Liver (tissue), 9 donors: ENCODE results near the gene MED8. TPM values are rescaled to one million over a fixed set of nuclear protein-coding genes. Genes with fewer than 3 reads are reported as not detected.

Experiments used
- DNase-seq: peaks from one replicate; pipeline ENCODE4 v3.0.0-alpha.2; 2017; ENCODE audit warnings: low spot score
- H3K27ac ChIP-seq, 2 donors: one replicate each; pipeline ENCODE4 v1.7.0; 2013; ENCODE audit warnings: inconsistent platforms in 2 of 2, low read length in 2 of 2, control low read depth in 1 of 2, low read depth in 1 of 2, mild to moderate bottlenecking in 1 of 2
- H3K27me3 ChIP-seq, 4 donors: one replicate each; pipeline versions ENCODE4 v1.6.1 to v1.7.0; 2013; ENCODE audit warnings: low read length in 3 of 4, inconsistent platforms in 1 of 4, mild to moderate bottlenecking in 1 of 4, moderate library complexity in 1 of 4; ENCODE audit not compliant: control insufficient read depth in 4 of 4, insufficient read depth in 4 of 4
- H3K36me3 ChIP-seq, 4 donors: one replicate each; pipeline versions ENCODE4 v1.6.1 to v1.7.0; 2013; ENCODE audit warnings: low read length in 3 of 4, mild to moderate bottlenecking in 3 of 4, low read depth in 1 of 4, moderate library complexity in 1 of 4; ENCODE audit not compliant: control insufficient read depth in 4 of 4, insufficient read depth in 3 of 4
- H3K4me1 ChIP-seq, 4 donors: one replicate each; pipeline versions ENCODE4 v1.6.1 to v1.7.0; 2013; ENCODE audit warnings: low read length in 3 of 4, mild to moderate bottlenecking in 3 of 4, moderate library complexity in 1 of 4; ENCODE audit not compliant: control insufficient read depth in 4 of 4, insufficient read depth in 4 of 4
- H3K4me3 ChIP-seq, 3 donors: one replicate each; pipeline versions ENCODE4 v1.6.1 to v1.7.0; 2013; ENCODE audit warnings: low read length in 3 of 3, control low read depth in 1 of 3, low read depth in 1 of 3, mild to moderate bottlenecking in 1 of 3
- H3K9ac ChIP-seq, 2 donors: one replicate each; pipeline ENCODE4 v1.7.0; 2013; ENCODE audit warnings: low read length in 2 of 2, mild to moderate bottlenecking in 2 of 2, moderate library complexity in 2 of 2, control low read depth in 1 of 2, low read depth in 1 of 2
- H3K9me3 ChIP-seq, 4 donors: one replicate each; pipeline versions ENCODE4 v1.6.1 to v1.7.0; 2013; ENCODE audit warnings: low read length in 3 of 4; ENCODE audit not compliant: control insufficient read depth in 4 of 4
- ATF3 ChIP-seq: IDR thresholded peaks from 2 replicates; pipeline ENCODE4 v1.6.1; 2016; ENCODE audit warnings: antibody characterized with exemption
- EGR1 ChIP-seq, 2 donors: IDR thresholded peaks; 2 replicates each; pipeline ENCODE4 v1.6.1; 2016 to 2018; ENCODE audit warnings: antibody characterized with exemption in 2 of 2, low read depth in 2 of 2
- FOXA1 ChIP-seq: IDR thresholded peaks from 2 replicates; pipeline ENCODE4 v1.6.1; 2016; ENCODE audit warnings: antibody characterized with exemption
- FOXA2 ChIP-seq: IDR thresholded peaks from 2 replicates; pipeline ENCODE4 v1.6.1; 2016; ENCODE audit warnings: antibody characterized with exemption
- GABPA ChIP-seq, 2 donors: IDR thresholded peaks in 1 of 2; conservative IDR thresholded peaks in 1 of 2; 2 replicates each; pipeline ENCODE4 v1.6.1; 2016; ENCODE audit warnings: antibody characterized with exemption in 2 of 2, mild to moderate bottlenecking in 1 of 2, moderate library complexity in 1 of 2
- HNF4A ChIP-seq, 2 donors: conservative IDR thresholded peaks; 2 replicates each; pipeline ENCODE4 v1.6.1; 2016; ENCODE audit warnings: antibody characterized with exemption in 2 of 2, mild to moderate bottlenecking in 2 of 2
- HNF4G ChIP-seq: IDR thresholded peaks from 2 replicates; pipeline ENCODE4 v1.6.1; 2016; ENCODE audit warnings: antibody characterized with exemption
- JUND ChIP-seq, 2 donors: IDR thresholded peaks; 2 replicates each; pipeline ENCODE4 v1.6.1; 2016; ENCODE audit warnings: antibody characterized with exemption in 2 of 2
- NR2F2 ChIP-seq: IDR thresholded peaks from 2 replicates; pipeline ENCODE4 v1.6.1; 2016; ENCODE audit warnings: antibody characterized with exemption
- RAD21 ChIP-seq, 2 donors: IDR thresholded peaks; 2 replicates each; pipeline ENCODE4 v1.6.1; 2016; ENCODE audit warnings: antibody characterized with exemption in 2 of 2, mild to moderate bottlenecking in 2 of 2
- SP1 ChIP-seq: IDR thresholded peaks from 2 replicates; pipeline ENCODE4 v1.6.1; 2018; ENCODE audit warnings: antibody characterized with exemption, mild to moderate bottlenecking
- TAF1 ChIP-seq: conservative IDR thresholded peaks from 2 replicates; pipeline ENCODE4 v1.6.1; 2016; ENCODE audit warnings: antibody characterized with exemption, mild to moderate bottlenecking
- WGBS: extraction: QIAGEN DNeasy Blood & Tissue Kit; methylation state at CpG from one replicate; pipeline ENCODE4 v1.1.7; 2013; 5-methylcytosine and 5-hydroxymethylcytosine counted together
- polyA plus RNA-seq, 2 donors: library from polyadenylated mRNA; stranded (reverse) in 1 of 2; unstranded in 1 of 2; fragments of 200-250 nt in 1 of 2; fragments of >200 nt in 1 of 2; fragmentation: Nextera tagmentation in 1 of 2; extraction: Ambion mirVana in 1 of 2; gene quantifications; one replicate each; pipeline versions ENCODE4 v1.2.1 to v1.2.3, GENCODE V29; 2013 to 2015
- total RNA-seq, 2 donors: library from RNA; depleted of rRNA; stranded (reverse); fragments of >200 nt; gene quantifications; one replicate each; pipeline ENCODE4 v1.2.3, GENCODE V29; 2014
- TF ChIP-seq, protein P1 (sequence below): IDR thresholded peaks from 2 replicates; pipeline ENCODE4 v1.6.1; 2016; ENCODE audit warnings: antibody characterized with exemption
- TF ChIP-seq, protein P2 (sequence below): IDR thresholded peaks from 2 replicates; pipeline ENCODE4 v1.6.1; 2016; ENCODE audit warnings: antibody characterized with exemption
- TF ChIP-seq, protein P3 (sequence below): fragments of 150-350 bp; IDR thresholded peaks from 2 replicates; pipeline ENCODE4 v1.5.1; 2017; ENCODE audit warnings: improper control_type of control experiment, low read depth, low read length; ENCODE audit not compliant: missing input control
- TF ChIP-seq, protein P4 (sequence below): IDR thresholded peaks from 2 replicates; pipeline ENCODE4 v1.6.1; 2016; ENCODE audit warnings: antibody characterized with exemption, mild to moderate bottlenecking
- donor health status: healthy.
- donor health status: healthy.
- donor health status: healthy.
- donor health status: healthy.
- donor health status: healthy.

Gene MED8
- total and polyA plus RNA-seq, 4 donors = 26.2 to 37.6 (median 29.1) TPM

GRCh38 chr1:43422995-43423671 lies 33.5 kb upstream of the MED8 start (continued):
- TF ChIP-seq GABPA (IDR thresholded peaks at IDR 0.05 in 1 of 2, conservative IDR thresholded peaks at IDR 0.05 in 1 of 2) = no peak
- TF ChIP-seq, protein P1, sequence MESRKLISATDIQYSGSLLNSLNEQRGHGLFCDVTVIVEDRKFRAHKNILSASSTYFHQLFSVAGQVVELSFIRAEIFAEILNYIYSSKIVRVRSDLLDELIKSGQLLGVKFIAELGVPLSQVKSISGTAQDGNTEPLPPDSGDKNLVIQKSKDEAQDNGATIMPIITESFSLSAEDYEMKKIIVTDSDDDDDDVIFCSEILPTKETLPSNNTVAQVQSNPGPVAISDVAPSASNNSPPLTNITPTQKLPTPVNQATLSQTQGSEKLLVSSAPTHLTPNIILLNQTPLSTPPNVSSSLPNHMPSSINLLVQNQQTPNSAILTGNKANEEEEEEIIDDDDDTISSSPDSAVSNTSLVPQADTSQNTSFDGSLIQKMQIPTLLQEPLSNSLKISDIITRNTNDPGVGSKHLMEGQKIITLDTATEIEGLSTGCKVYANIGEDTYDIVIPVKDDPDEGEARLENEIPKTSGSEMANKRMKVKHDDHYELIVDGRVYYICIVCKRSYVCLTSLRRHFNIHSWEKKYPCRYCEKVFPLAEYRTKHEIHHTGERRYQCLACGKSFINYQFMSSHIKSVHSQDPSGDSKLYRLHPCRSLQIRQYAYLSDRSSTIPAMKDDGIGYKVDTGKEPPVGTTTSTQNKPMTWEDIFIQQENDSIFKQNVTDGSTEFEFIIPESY = no peak

- WGBS = 95% methylated on average over 12 of the region's 12 CpGs
- Histone ChIP-seq H3K9me3 (no peaks in the 10 kb centered on the region), H3K36me3 (peaks cover 25 to 76% (median 64%) of the 10 kb centered on the region in 4 donors), H3K27me3 (no peaks in the 10 kb centered on the region), H3K27ac (no peak overlapping the region), H3K9ac (no peak overlapping the region), H3K4me3 (no peak overlapping the region), H3K4me1 (no peaks in the 10 kb centered on the region)
- DNase-seq = no peak
- TF ChIP-seq FOXA2 = no peak
- TF ChIP-seq, protein P2, sequence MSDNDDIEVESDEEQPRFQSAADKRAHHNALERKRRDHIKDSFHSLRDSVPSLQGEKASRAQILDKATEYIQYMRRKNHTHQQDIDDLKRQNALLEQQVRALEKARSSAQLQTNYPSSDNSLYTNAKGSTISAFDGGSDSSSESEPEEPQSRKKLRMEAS = no peak
- no peak for TF ChIP-seq SP1
- no peak for TF ChIP-seq ATF3
- peak; percentile 24 to 42 for TF ChIP-seq HNF4A (conservative IDR thresholded peaks at IDR 0.05)
- no peak for TF ChIP-seq GABPA (IDR thresholded peaks at IDR 0.05 in 1 of 2, conservative IDR thresholded peaks at IDR 0.05 in 1 of 2)
- TF ChIP-seq EGR1 (IDR thresholded peaks at IDR 0.05; ENCODE audit: low read depth in 2 of 2) = no peak
- no peak for TF ChIP-seq FOXA1
- TF ChIP-seq JUND (IDR thresholded peaks at IDR 0.05) = no peak
These were observed 32.6 kb upstream of the MED8 start for GRCh38 chr1:43421976-43422750.

DNA sequence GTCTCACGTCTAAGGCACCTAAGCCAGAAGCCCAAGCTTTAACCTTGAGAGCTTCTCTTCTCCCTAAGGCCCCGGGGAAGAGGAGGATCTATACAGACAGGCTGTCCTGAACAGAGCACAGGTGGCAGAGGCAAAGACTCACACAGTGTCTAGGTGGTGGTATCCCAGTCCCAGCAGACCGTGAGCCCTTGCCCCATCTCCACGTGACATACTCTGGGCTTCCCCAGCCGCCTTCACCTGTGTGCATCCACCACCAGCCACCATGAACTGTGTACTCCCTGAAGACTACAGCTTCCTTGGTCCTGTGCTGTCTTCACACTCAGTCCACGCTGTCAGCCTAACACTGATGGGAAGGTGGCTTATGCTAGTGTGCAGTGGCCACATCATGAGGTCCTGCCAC lies 31.8 kb upstream of the MED8 start:
- no peaks in the 10 kb centered on the region for H3K9me3 ChIP-seq
- no peak for TF ChIP-seq HNF4G
- no peak for TF ChIP-seq SP1
- no peak for TF ChIP-seq RAD21 (IDR thresholded peaks at IDR 0.05)
- no peak for TF ChIP-seq HNF4A (conservative IDR thresholded peaks at IDR 0.05)
- TF ChIP-seq FOXA1 = no peak
- no peak for TF ChIP-seq EGR1 (IDR thresholded peaks at IDR 0.05; ENCODE audit: low read depth in 2 of 2)
- TF ChIP-seq, protein P3, sequence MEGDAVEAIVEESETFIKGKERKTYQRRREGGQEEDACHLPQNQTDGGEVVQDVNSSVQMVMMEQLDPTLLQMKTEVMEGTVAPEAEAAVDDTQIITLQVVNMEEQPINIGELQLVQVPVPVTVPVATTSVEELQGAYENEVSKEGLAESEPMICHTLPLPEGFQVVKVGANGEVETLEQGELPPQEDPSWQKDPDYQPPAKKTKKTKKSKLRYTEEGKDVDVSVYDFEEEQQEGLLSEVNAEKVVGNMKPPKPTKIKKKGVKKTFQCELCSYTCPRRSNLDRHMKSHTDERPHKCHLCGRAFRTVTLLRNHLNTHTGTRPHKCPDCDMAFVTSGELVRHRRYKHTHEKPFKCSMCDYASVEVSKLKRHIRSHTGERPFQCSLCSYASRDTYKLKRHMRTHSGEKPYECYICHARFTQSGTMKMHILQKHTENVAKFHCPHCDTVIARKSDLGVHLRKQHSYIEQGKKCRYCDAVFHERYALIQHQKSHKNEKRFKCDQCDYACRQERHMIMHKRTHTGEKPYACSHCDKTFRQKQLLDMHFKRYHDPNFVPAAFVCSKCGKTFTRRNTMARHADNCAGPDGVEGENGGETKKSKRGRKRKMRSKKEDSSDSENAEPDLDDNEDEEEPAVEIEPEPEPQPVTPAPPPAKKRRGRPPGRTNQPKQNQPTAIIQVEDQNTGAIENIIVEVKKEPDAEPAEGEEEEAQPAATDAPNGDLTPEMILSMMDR = no peak
- TF ChIP-seq, protein P1 = no peak
- no peak for TF ChIP-seq JUND (IDR thresholded peaks at IDR 0.05)
- no peak for TF ChIP-seq ATF3
- TF ChIP-seq TAF1 = no peak
- TF ChIP-seq, protein P2 = no peak
- TF ChIP-seq, protein P4, sequence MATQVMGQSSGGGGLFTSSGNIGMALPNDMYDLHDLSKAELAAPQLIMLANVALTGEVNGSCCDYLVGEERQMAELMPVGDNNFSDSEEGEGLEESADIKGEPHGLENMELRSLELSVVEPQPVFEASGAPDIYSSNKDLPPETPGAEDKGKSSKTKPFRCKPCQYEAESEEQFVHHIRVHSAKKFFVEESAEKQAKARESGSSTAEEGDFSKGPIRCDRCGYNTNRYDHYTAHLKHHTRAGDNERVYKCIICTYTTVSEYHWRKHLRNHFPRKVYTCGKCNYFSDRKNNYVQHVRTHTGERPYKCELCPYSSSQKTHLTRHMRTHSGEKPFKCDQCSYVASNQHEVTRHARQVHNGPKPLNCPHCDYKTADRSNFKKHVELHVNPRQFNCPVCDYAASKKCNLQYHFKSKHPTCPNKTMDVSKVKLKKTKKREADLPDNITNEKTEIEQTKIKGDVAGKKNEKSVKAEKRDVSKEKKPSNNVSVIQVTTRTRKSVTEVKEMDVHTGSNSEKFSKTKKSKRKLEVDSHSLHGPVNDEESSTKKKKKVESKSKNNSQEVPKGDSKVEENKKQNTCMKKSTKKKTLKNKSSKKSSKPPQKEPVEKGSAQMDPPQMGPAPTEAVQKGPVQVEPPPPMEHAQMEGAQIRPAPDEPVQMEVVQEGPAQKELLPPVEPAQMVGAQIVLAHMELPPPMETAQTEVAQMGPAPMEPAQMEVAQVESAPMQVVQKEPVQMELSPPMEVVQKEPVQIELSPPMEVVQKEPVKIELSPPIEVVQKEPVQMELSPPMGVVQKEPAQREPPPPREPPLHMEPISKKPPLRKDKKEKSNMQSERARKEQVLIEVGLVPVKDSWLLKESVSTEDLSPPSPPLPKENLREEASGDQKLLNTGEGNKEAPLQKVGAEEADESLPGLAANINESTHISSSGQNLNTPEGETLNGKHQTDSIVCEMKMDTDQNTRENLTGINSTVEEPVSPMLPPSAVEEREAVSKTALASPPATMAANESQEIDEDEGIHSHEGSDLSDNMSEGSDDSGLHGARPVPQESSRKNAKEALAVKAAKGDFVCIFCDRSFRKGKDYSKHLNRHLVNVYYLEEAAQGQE = no peak
- no peak for TF ChIP-seq NR2F2
- no peak overlapping the region for H3K4me3 ChIP-seq
- H3K27me3 ChIP-seq = no peaks in the 10 kb centered on the region
- 94% methylated on average over 6 of the region's 6 CpGs for WGBS
- H3K27ac ChIP-seq = no peak overlapping the region
- no peaks in the 10 kb centered on the region for H3K4me1 ChIP-seq
- H3K36me3 ChIP-seq = peaks cover 22 to 76% (median 63%) of the 10 kb centered on the region in 4 donors
- DNase-seq = no peak
- no peak overlapping the region for H3K9ac ChIP-seq
